K562 (cell line): ENCODE measurements around the gene ATL1. TPM values are rescaled to one million over a fixed set of nuclear protein-coding genes. Genes with fewer than 3 reads are reported as not detected.
"Not testable (repeated sequence)": the region's sequence is repeated elsewhere in the genome, so short reads cannot be mapped to it uniquely, and the experiment has no call there.

ENCODE experiments used
- ATAC-seq: fragments of 200-7000 bp; cut with Tn5 transposase; 3 replicates; pipeline ENCODE4 v1.9.1; 2020; ENCODE audit warnings: moderate library complexity
- BruUV-seq: library from RNA; stranded (reverse); fragments of 400-500 nt; replicated peaks from 2 replicates; lab custom pipeline; 2021; lab: Mats Ljungman, UMichigan
- CTCF ChIA-PET: fragments of 300-600 bp; formaldehyde crosslinking; extraction: SDS; loops from one replicate; lab custom pipeline; 2021; ENCODE audit warnings: low intra/inter-chr PET ratio; lab: Yijun Ruan, JAX
- POLR2A ChIA-PET: fragments of 300-600, 350-650 bp; sonication (Branson Sonifier 250); formaldehyde crosslinking; extraction: SDS; loops from one replicate; lab custom pipeline; 2021; ENCODE audit warnings: antibody characterized with exemption, inconsistent platforms; lab: Yijun Ruan, JAX
- DNase-seq, 4 experiments: peaks; one replicate each; pipeline versions ENCODE4 v3.0.0 to v3.0.0-alpha.2; 2011 to 2018; ENCODE audit warnings: low spot score in 3 of 4, mixed read lengths in 3 of 4; ENCODE audit errors: extremely low read depth in 1 of 4
- FAIRE-seq: peaks from 2 replicates; lab custom pipeline; 2011; peaks lifted over from hg19 to GRCh38; lab: Jason Lieb, UNC
- H2AFZ ChIP-seq: 2 replicates; pipeline ENCODE4 v1.6.0; 2011; ENCODE audit warnings: low read depth, low read length, control low read depth, inconsistent platforms
- H3K27ac ChIP-seq: fragments of 200-600 bp; 3 replicates; pipeline ENCODE4 v1.8.0; 2011; ENCODE audit warnings: low read depth, mild to moderate bottlenecking, control low read depth, inconsistent platforms, low read length, moderate library complexity, mixed read lengths; ENCODE audit errors: extremely low read depth
- H3K27me3 ChIP-seq, 2 experiments: fragments of 300-600 bp in 1 of 2; 2 replicates in 1 of 2; 3 replicates in 1 of 2; pipeline versions ENCODE4 v1.6.0 to v1.8.0; 2011; ENCODE audit warnings: inconsistent platforms in 2 of 2, low read length in 2 of 2, mild to moderate bottlenecking in 1 of 2, mixed read lengths in 1 of 2, moderate library complexity in 1 of 2; ENCODE audit not compliant: control insufficient read depth in 2 of 2, insufficient read depth in 2 of 2
- H3K36me3 ChIP-seq: fragments of 300-600 bp; 3 replicates; pipeline ENCODE4 v1.8.0; 2011; ENCODE audit warnings: mild to moderate bottlenecking, low read length, inconsistent platforms; ENCODE audit not compliant: control insufficient read depth, insufficient read depth
- H3K4me1 ChIP-seq, 2 experiments: fragments of 200-600 bp in 1 of 2; replicated peaks in 1 of 2; 2 replicates in 1 of 2; 3 replicates in 1 of 2; pipeline versions ENCODE4 v1.5.1 to v1.8.0; 2011; ENCODE audit warnings: inconsistent platforms in 2 of 2, low read length in 2 of 2, mild to moderate bottlenecking in 1 of 2, mixed read lengths in 1 of 2, moderate library complexity in 1 of 2; ENCODE audit not compliant: control insufficient read depth in 2 of 2, insufficient read depth in 2 of 2
- H3K4me2 ChIP-seq: 2 replicates; pipeline ENCODE4 v1.6.1; 2011; ENCODE audit warnings: low read length, control low read depth, inconsistent platforms, mixed read lengths; ENCODE audit not compliant: insufficient read depth
- H3K4me3 ChIP-seq: fragments of 200-600 bp; sonication (generic), shearing (Covaris generic); 2 replicates; pipeline ENCODE4 v1.5.1; 2016; ENCODE audit warnings: control low read depth, inconsistent platforms
- H3K79me2 ChIP-seq: fragments of 200-600 bp; 3 replicates; pipeline ENCODE4 v1.8.0; 2011; ENCODE audit warnings: low read length, inconsistent platforms; ENCODE audit not compliant: control insufficient read depth, insufficient read depth
- H3K9ac ChIP-seq, 2 experiments: 2 replicates each; pipeline versions ENCODE4 v1.6.0 to v1.6.1; 2011; ENCODE audit warnings: low read depth in 2 of 2, low read length in 2 of 2, control low read depth in 1 of 2, inconsistent platforms in 1 of 2, mild to moderate bottlenecking in 1 of 2, mixed read lengths in 1 of 2; ENCODE audit not compliant: insufficient read depth in 1 of 2
- H3K9me1 ChIP-seq: one replicate; pipeline ENCODE4 v1.6.0; 2011; ENCODE audit warnings: inconsistent platforms, mild to moderate bottlenecking, low read length, moderate library complexity; ENCODE audit not compliant: control insufficient read depth, insufficient read depth
- H3K9me3 ChIP-seq: replicated peaks from 2 replicates; pipeline ENCODE4 v1.5.1; 2011; ENCODE audit warnings: low read depth, low read length, inconsistent platforms; ENCODE audit not compliant: control insufficient read depth, insufficient read depth
- H4K20me1 ChIP-seq: replicated peaks from 2 replicates; pipeline ENCODE4 v1.6.1; 2011; ENCODE audit warnings: low read length, inconsistent platforms, mixed read lengths; ENCODE audit not compliant: control insufficient read depth, insufficient read depth
- ARID1B ChIP-seq: fragments of 450-650 bp; IDR thresholded peaks from 2 replicates; pipeline ENCODE4 v1.6.1; 2016; ENCODE audit warnings: antibody characterized with exemption, mild to moderate bottlenecking, inconsistent platforms
- CBFA2T2 ChIP-seq: fragments of 450-650 bp; conservative IDR thresholded peaks from 2 replicates; pipeline ENCODE4 v1.6.1; 2017; ENCODE audit warnings: mild to moderate bottlenecking
- CBFA2T3 ChIP-seq: fragments of 450-650 bp; IDR thresholded peaks from 2 replicates; pipeline ENCODE4 v1.6.1; 2017
- EP300 ChIP-seq: IDR thresholded peaks from 2 replicates; pipeline ENCODE4 v1.6.1; 2012; ENCODE audit warnings: low read length, improper control_type of control experiment
- HDAC1 ChIP-seq, 2 experiments: fragments of 450-650 bp; IDR thresholded peaks; 2 replicates each; pipeline ENCODE4 v1.6.1; 2016 to 2017; ENCODE audit warnings: inconsistent platforms in 1 of 2, mild to moderate bottlenecking in 1 of 2, moderate library complexity in 1 of 2
- NCOR1 ChIP-seq: fragments of 450-650 bp; IDR thresholded peaks from 2 replicates; pipeline ENCODE4 v1.6.1; 2016; ENCODE audit warnings: mild to moderate bottlenecking, moderate library complexity
- NRF1 ChIP-seq, 2 experiments: fragments of 450-650 bp; IDR thresholded peaks in 1 of 2; conservative IDR thresholded peaks in 1 of 2; 2 replicates each; pipeline ENCODE4 v1.6.1; 2014; ENCODE audit warnings: mild to moderate bottlenecking in 2 of 2
- SMARCA4 ChIP-seq: fragments of 450-650 bp; IDR thresholded peaks from 2 replicates; pipeline ENCODE4 v1.6.1; 2016
- ZNF507 ChIP-seq: conservative IDR thresholded peaks from 2 replicates; pipeline ENCODE4 v1.6.1; 2017; ENCODE audit warnings: missing genetic modification characterization, missing compliant biosample characterization
- WGBS: fragments of 100-300 bp; shearing (Covaris generic); methylation state at CpG from one replicate; pipeline ENCODE4 v1.1.6; 2016; ENCODE audit warnings: low coverage, mixed read lengths; ENCODE audit not compliant: insufficient coverage; ENCODE audit errors: missing lambda C conversion rate; 5-methylcytosine and 5-hydroxymethylcytosine counted together
- in situ Hi-C: fragments of 300-500 bp; cut with MboI; formaldehyde crosslinking; loops from 4 replicates; pipeline ENCODE4 v1.15.0; 2018; ENCODE audit warnings: inconsistent platforms, mixed read lengths
- intact Hi-C: fragments of 100-400 bp; cut with micrococcal nuclease; formaldehyde crosslinking; loops from 2 replicates; pipeline ENCODE4 v1.14.2; 2022
- polyA plus RNA-seq, 8 experiments: library from polyadenylated mRNA; depleted of rRNA in 4 of 8; stranded (reverse) in 5 of 8; unstranded in 3 of 8; fragments of >200 nt; fragmentation: Nextera tagmentation in 2 of 8; fragmentation: Illumina TruSeq in 1 of 8; extraction: Ambion mirVana in 2 of 8; extraction: Trizol in 1 of 8; gene quantifications; 2 replicates each; pipeline versions ENCODE4 v1.2.1 to v1.2.3, GENCODE V29; 2011 to 2014; ENCODE audit warnings: inconsistent platforms in 1 of 8, missing spikeins in 1 of 8
- total RNA-seq, 7 experiments: library from RNA; depleted of rRNA in 6 of 7; stranded (reverse); fragments of >200 nt in 6 of 7; fragmentation: Illumina TruSeq in 2 of 7; extraction: Trizol in 2 of 7; gene quantifications; 2 replicates each; pipeline versions ENCODE4 v1.2.1 to v1.2.3, GENCODE V29; 2011 to 2021; ENCODE audit warnings: low replicate concordance in 1 of 7

Gene ATL1
- total and polyA plus RNA-seq, 9 of the 15 experiments (the other 6 are each of a cell fraction or from before 2014, with no cell fraction given): 0.04 to 0.16 (median 0.07) TPM; not detected in 4

DNA sequence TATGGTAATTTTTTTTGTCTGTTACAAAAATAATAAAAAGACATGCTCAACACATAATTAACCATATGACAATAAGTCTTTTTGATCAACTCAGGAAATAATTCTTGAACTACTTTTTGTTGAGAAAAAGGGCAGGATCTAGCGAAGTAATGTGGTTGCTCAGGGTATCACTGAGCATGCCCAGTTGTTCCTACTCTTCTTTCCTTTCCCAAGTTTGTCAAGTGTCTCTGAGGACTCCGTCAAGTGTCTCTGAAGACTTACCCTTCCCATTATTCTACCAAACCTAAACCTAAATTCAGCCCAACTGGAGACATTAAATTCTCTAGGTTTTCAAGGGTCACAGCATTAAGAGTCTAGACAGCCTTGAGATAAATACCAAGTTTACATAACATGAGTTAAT, 104.6 kb downstream of the ATL1 start:
- Histone ChIP-seq H3K27ac (peak overlapping the region; percentile 44; the same call in 1 of the 3 replicates), H3K4me2 (peak overlapping the region; percentile 55), H3K79me2 (peaks cover 72% of the 10 kb centered on the region), H3K36me3 (peaks cover 31% of the 10 kb centered on the region; the same call in 2 of the 3 replicates)
- H3K9me1 ChIP-seq, in situ Hi-C loops, H3K4me3 ChIP-seq, POLR2A ChIA-PET, CTCF ChIA-PET, BruUV-seq, H3K9me3 ChIP-seq, H3K27me3 ChIP-seq, DNase-seq, H2AFZ ChIP-seq, ATAC-seq, intact Hi-C loops, FAIRE-seq, H3K4me1 ChIP-seq, H4K20me1 ChIP-seq, H3K9ac ChIP-seq: not testable (repeated sequence)
- 49% methylated on average over 2 of the region's 2 CpGs for WGBS
- peak; percentile 60 to 63 for TF ChIP-seq NRF1 (conservative IDR thresholded peaks at IDR 0.05 in 1 of 2, IDR thresholded peaks at IDR 0.05 in 1 of 2)
- TF ChIP-seq, all 486 proteins: peak for 1; not testable (repeated sequence) for 485

- peak overlapping the region; percentile 18; the same call in 2 of the 3 replicates for H3K27ac ChIP-seq
- 0% methylated on average over 3 of the region's 5 CpGs for WGBS
- H3K27me3 ChIP-seq, H3K9me3 ChIP-seq, H2AFZ ChIP-seq, H3K9me1 ChIP-seq, BruUV-seq, in situ Hi-C loops, intact Hi-C loops, H3K4me1 ChIP-seq, CTCF ChIA-PET: not testable (repeated sequence)
- peaks cover 66% of the 10 kb centered on the region for H3K79me2 ChIP-seq
- H3K4me3 ChIP-seq: peak overlapping the region; percentile 2; the same call in 1 of the 2 replicates
- H3K9ac ChIP-seq: peak overlapping the region in 1 of 2 experiments; percentile 70; a peak in 2 of 4 replicates
- 0 out of 4 replicates have a peak, but pooled peaks of 1 of the 2 experiments have one; percentile 32 for TF ChIP-seq HDAC1 (IDR thresholded peaks at IDR 0.05)
- peak; percentile 35; the same call in 1 of the 2 replicates for TF ChIP-seq SMARCA4
- TF ChIP-seq CBFA2T3: peak; percentile 46; the same call in 1 of the 2 replicates
- 0 out of 2 replicates have a peak, but pooled peaks have one; percentile 30 for TF ChIP-seq NCOR1
- peak; percentile 52; the same call in 1 of the 2 replicates for TF ChIP-seq ARID1B
- TF ChIP-seq EP300: peak; percentile 9; the same call in 1 of the 2 replicates
- 0 out of 2 replicates have a peak, but pooled peaks have one; percentile 30 for TF ChIP-seq CBFA2T2
- TF ChIP-seq ZNF507 (tag): peak; percentile 34; the same call in 1 of the 2 replicates
- TF ChIP-seq, all 486 proteins: peak for 8; not testable (repeated sequence) for 478
- peak overlapping the region; percentile 55 for H3K4me2 ChIP-seq
- H3K36me3 ChIP-seq: peaks cover 28% of the 10 kb centered on the region; the same call in 2 of the 3 replicates
- POLR2A ChIA-PET, H4K20me1 ChIP-seq: not testable (repeated sequence)
- DNase-seq: peak in 1 of 4 experiments; percentile 40
- FAIRE-seq: peak; percentile 75
- peak; percentile 47 for ATAC-seq
Measured at GRCh38 chr14:50665300-50665699, 105.4 kb downstream of the ATL1 start.
